Parathyroid adenoma (tissue), 2 donors: ENCODE measurements around the gene SLC9C2.
A peak's percentile ranks its signal among the peaks of the same experiment; 100 is the strongest.

Experiments
- H2AFZ ChIP-seq: fragments of 300-600 bp; sonication (generic); one replicate; pipeline ENCODE4 v1.7.0; 2017; ENCODE audit warnings: antibody characterized with exemption, mild to moderate bottlenecking
- H3K27ac ChIP-seq: fragments of 300-600 bp; sonication (generic); one replicate; pipeline ENCODE4 v1.7.0; 2017
- H3K27me3 ChIP-seq: fragments of 300-600 bp; sonication (generic); one replicate; pipeline ENCODE4 v1.7.0; 2017; ENCODE audit warnings: low read length; ENCODE audit not compliant: control insufficient read depth, insufficient read depth
- H3K36me3 ChIP-seq: fragments of 300-600 bp; sonication (generic); one replicate; pipeline ENCODE4 v1.7.0; 2017; ENCODE audit warnings: low read length; ENCODE audit not compliant: control insufficient read depth, insufficient read depth
- H3K4me1 ChIP-seq: fragments of 300-600 bp; sonication (generic); one replicate; pipeline ENCODE4 v1.7.0; 2017; ENCODE audit warnings: control low read depth
- H3K4me2 ChIP-seq: fragments of 300-600 bp; sonication (generic); one replicate; pipeline ENCODE4 v1.7.0; 2017; ENCODE audit warnings: low read length
- H3K4me3 ChIP-seq: fragments of 300-600 bp; sonication (generic); one replicate; pipeline ENCODE4 v1.7.0; 2017; ENCODE audit warnings: low read depth, low read length
- H3K79me2 ChIP-seq: fragments of 300-600 bp; sonication (generic); one replicate; pipeline ENCODE4 v1.7.0; 2017; ENCODE audit warnings: control low read depth
- H3K9ac ChIP-seq: fragments of 300-600 bp; sonication (generic); one replicate; pipeline ENCODE4 v1.7.0; 2017; ENCODE audit warnings: mild to moderate bottlenecking
- H3K9me3 ChIP-seq: fragments of 300-600 bp; sonication (generic); one replicate; pipeline ENCODE4 v1.7.0; 2017; ENCODE audit warnings: low read length; ENCODE audit not compliant: control insufficient read depth
- CTCF ChIP-seq: fragments of 300-600 bp; sonication (generic); IDR thresholded peaks from one replicate; pipeline ENCODE4 v1.7.0; 2017; ENCODE audit warnings: antibody characterized with exemption, mild to moderate bottlenecking
- donor health status: primary hyperparathyroidism.

SLC9C2 gene

GRCh38 chr1:173459885-173460284, 143.0 kb downstream of the SLC9C2 start:
- H3K4me2 ChIP-seq = no peak overlapping the region
- TF ChIP-seq CTCF = no peak
- H3K4me3 ChIP-seq = no peak overlapping the region

GRCh38 chr1:173454966-173455524, 147.8 kb downstream of the SLC9C2 start:
- Histone ChIP-seq H3K4me2 (no peak overlapping the region), H2AFZ (no peak overlapping the region), H3K4me3 (no peak overlapping the region), H3K79me2 (no peaks in the 10 kb centered on the region), H3K27me3 (no peaks in the 10 kb centered on the region), H3K27ac (no peak overlapping the region), H3K9ac (no peak overlapping the region), H3K36me3 (no peaks in the 10 kb centered on the region), H3K9me3 (no peaks in the 10 kb centered on the region), H3K4me1 (no peaks in the 10 kb centered on the region)
- no peak for TF ChIP-seq CTCF

More at GRCh38 chr1:173459885-173460284, 143.0 kb downstream of the SLC9C2 start:
- H2AFZ ChIP-seq = no peak overlapping the region
- H3K9ac ChIP-seq = no peak overlapping the region
- H3K36me3 ChIP-seq = no peaks in the 10 kb centered on the region
- H3K9me3 ChIP-seq = no peaks in the 10 kb centered on the region
- H3K27ac ChIP-seq = no peak overlapping the region
- H3K4me1 ChIP-seq = no peaks in the 10 kb centered on the region
- H3K27me3 ChIP-seq = no peaks in the 10 kb centered on the region
- H3K79me2 ChIP-seq = no peaks in the 10 kb centered on the region

- no peak for TF ChIP-seq CTCF
- H2AFZ ChIP-seq = no peak overlapping the region
- no peaks in the 10 kb centered on the region for H3K27me3 ChIP-seq
- no peaks in the 10 kb centered on the region for H3K9me3 ChIP-seq
- H3K4me2 ChIP-seq = no peak overlapping the region
- H3K79me2 ChIP-seq = no peaks in the 10 kb centered on the region
- H3K36me3 ChIP-seq = no peaks in the 10 kb centered on the region
- H3K4me1 ChIP-seq = no peaks in the 10 kb centered on the region
- H3K4me3 ChIP-seq = no peak overlapping the region
- no peak overlapping the region for H3K27ac ChIP-seq
- no peak overlapping the region for H3K9ac ChIP-seq
These were observed 148.9 kb downstream of the SLC9C2 start for GRCh38 chr1:173453982-173454381.

GRCh38 chr1:173451981-173452380, 150.9 kb downstream of the SLC9C2 start:
- Histone ChIP-seq H3K36me3 (no peaks in the 10 kb centered on the region), H3K4me2 (peak overlapping the region; percentile 60), H3K9ac (no peak overlapping the region), H3K79me2 (no peaks in the 10 kb centered on the region), H3K4me3 (peak overlapping the region; percentile 40), H3K4me1 (no peaks in the 10 kb centered on the region), H3K9me3 (no peaks in the 10 kb centered on the region), H2AFZ (no peak overlapping the region), H3K27ac (peak overlapping the region; percentile 24), H3K27me3 (no peaks in the 10 kb centered on the region)
- TF ChIP-seq CTCF = no peak
